Inflammatory macrophage (primary cell): ENCODE results near the gene CDC14A.
"Not testable (repeated sequence)": the region's sequence is repeated elsewhere in the genome, so short reads cannot be mapped to it uniquely, and the experiment has no call there.

Experiments used
- DNase-seq, 2 donors: peaks; one replicate each; pipeline ENCODE4 v3.0.0-alpha.2; 2020 to 2022

Gene CDC14A

DNA sequence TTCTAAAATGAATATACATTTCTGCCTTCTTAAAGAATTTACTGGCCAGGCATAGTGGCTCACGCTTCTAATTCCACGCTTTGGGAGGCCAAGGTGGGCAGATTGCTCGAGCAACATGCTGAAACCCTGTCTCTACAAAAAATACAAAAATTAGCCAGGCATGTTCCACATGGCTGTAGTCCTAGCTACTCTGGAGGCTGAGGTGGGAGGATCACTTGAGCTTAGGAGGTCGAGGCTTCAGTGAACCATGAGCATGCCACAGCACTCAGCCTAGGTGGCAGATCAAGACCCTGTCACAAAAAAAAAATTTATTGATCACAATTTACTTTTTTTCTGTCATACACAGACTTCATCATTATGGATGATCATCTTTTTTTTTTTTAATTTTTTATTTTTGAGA, 11.5 kb downstream of the CDC14A start:
- no peak for DNase-seq

DNA sequence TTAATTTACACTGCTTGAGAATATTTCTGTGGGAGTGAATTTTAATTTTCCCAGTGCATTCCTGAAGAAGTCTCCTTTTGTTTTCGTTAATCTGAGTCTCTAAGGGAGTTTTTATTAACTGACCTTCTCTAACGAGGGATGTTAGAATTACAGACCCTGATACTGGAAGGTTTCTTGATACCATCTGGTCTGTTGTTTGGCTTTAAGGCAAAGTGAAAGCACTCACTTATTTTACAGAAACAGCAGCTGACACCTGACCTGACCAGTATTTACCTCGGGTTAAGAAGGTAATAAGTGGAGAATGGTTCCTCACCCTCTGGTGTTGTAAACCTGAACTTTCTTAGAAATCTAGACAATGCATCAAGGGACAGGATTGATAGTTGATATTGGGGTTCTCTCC, 12.4 kb downstream of the CDC14A start:
- no peak for DNase-seq

DNA sequence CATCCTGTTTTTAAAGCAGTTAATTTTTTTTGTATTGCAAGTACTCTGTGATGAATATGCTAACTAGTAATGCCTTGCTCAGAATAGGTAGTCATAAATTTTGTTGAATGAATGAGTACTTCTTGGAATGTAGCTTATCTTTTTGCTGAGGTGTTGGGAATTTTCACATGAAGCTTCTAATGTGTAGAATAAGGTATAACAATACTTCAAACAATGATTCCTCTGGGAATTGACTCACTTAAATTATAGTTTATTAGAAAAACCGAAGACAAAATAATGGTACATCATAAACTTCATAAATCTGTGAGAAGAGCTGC, 13.9 kb downstream of the CDC14A start:
- no peak for DNase-seq

DNA sequence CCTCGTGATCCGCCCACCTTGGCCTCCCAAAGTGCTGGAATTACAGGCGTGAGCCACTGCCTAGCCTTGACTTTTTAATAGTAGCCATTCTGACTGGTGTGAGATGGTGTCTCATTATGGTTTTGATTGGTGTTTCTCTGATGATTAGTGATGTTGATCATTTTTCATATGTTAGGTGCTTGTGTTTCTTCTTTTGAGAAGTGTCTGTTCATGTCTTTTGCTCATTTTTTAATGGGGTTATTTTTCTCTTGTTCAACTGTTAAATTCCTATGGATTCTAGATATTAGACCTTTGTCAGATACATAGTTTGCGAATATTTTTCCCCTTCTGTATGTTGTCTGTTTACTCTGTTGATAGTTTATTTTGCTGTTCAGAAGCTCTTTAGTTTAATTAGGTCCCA, 17.0 kb downstream of the CDC14A start:
- DNase-seq, result not testable (repeated sequence)

DNA sequence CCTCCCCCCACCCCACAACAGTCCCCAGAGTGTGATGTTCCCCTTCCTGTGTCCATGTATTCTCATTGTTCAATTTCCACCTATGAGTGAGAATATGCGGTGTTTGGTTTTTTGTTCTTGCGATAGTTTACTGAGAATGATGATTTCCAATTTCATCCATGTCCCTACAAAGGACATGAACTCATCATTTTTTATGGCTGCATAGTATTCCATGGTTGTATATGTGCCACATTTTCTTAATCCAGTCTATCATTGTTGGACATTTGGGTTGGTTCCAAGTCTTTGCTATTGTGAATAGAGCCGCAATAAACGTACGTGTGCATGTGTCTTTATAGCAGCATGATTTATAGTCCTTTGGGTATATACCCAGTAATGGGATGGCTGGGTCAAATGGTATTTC, 21.6 kb downstream of the CDC14A start:
- DNase-seq, result not testable (repeated sequence)

DNA sequence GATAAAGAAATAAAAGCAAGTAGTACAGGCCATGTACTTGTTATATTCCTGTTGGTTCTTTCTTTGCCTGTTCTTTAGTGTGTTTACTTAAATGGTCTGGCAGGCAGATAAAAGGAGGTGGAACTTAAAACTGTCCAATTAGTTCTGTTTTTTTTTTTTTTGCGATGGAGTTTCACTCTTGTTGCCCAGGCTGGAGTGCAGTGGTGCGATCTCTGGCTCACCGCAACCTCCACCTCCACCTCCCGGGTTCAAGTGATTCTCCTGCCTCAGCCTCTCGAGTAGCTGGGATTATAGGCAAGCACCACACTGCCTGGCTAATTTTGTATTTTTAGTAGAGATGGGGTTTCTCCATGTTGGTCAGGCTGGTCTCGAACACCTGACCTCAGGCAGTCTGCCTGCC, 24.6 kb downstream of the CDC14A start:
- DNase-seq, result not testable (repeated sequence)

DNA sequence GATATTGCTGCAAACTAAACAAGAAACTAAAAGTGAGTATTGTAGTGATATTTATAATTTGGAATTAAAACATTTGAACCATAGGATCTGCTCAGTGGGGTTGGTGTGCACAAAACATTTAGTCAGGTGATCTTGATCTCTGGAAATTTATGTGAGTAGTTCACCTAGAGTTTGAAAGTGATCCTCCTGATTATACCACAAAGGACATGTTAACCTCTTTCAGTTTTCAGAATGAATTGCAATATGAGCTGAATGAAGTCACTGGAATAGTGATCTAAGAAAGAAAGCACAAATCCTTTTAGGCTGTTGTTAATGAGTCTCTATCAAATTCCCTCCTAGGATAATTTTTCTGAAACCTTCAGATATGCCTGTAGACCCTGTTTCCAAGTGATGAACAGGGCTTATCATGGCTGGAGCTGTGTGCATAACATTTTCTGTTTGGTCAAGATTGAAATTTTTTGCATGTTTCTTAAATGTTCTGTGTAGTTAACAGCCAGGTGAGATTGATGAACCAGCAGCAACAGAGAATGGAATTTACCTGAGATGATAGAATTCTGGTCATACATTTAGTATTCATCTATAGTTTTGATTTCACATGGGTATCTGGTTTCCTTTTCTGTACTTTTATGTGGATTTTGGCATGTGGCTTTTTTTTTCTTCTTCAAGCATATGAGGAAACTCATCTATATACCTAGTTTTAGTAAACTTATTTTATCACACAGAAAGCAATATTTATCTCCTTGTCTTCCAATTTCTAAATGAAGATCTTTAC, 25.5 kb downstream of the CDC14A start:
- no peak for DNase-seq

DNA sequence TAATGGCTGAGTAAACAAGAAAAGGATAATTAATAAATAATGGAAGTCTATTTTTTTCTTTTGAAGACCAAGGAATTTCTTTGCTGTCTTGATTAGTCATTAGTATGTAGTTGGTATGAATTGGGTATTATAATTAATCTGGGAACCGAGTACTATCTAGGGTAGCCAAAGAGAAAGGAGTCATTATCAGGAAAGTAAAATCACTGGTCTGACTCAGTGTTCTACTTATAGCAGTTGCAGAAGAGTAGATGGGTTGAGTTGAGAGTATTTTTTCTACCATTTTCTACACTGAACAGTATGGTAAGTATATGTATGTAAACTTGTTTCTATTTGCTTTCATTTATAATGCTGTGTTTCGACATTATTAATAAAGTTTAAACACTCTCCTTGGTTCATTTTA, 26.6 kb downstream of the CDC14A start:
- DNase-seq, result no peak

DNA sequence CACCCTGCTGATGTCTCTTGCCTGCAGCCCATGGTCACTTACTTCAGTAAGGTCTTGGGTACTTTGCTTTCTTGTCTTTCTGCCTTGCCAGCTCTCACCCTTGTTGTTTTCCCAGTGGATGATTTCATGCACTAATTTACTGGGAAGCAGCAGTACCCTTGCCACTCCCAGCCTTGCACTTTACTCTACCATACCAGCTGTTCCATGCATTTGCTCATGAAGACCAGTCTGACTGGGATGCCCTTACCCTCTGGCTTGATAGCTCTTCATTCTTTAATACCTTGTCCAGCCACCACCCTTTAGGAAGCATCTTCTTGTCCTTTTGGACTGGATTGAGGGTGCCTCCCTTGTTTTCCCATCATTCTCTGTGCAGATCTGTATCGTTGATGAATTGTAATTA, 28.3 kb downstream of the CDC14A start:
- DNase-seq, result no peak

DNA sequence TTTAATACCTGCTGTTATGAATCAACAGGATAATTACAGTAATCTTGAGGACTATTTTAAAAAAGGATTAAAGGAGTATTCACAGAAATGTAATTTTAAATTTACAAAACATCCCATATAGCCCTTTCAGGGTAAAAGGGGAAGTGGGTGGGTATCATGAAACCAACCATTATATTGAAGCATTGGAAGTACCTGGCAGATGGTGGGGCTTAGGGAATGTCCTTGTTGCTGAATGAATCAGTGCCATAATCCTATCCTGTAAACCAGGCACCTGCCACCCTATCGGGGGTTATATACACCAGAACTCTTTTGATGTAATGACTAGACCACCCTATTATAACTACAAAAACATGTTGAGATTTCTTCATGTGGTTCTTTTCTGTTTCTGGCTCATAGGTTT, 30.4 kb downstream of the CDC14A start:
- DNase-seq, result no peak

DNA sequence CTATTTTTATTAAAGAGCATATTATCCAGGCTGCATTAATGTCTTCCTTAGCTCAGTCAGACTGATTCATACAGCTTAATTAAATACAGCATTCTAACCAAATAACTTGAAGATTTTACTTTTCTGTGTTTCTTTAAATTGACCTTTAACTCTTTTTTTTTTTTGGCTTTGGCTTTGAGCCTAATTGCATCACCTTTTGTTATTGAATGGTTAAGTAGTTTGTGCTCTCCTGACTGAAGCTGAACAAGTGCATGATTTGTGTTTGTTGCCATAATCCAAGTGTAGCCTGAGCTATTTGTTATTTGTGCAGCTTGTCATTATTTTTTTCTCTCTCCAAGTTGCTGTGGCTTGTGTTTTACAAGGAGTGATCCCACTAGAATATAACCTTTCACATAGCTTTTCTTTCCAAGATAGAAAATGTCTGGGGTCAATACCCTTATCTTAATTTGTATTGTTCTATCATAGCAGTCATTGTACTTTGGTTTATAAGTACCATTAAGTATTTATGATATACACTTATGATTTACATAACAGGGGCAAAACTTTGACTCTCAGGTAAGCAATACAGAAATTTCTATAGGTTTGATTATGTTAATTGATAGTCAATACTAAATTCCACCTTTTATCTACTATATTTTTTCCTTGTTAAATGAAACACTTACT, 31.6 kb downstream of the CDC14A start:
- DNase-seq, result no peak

DNA sequence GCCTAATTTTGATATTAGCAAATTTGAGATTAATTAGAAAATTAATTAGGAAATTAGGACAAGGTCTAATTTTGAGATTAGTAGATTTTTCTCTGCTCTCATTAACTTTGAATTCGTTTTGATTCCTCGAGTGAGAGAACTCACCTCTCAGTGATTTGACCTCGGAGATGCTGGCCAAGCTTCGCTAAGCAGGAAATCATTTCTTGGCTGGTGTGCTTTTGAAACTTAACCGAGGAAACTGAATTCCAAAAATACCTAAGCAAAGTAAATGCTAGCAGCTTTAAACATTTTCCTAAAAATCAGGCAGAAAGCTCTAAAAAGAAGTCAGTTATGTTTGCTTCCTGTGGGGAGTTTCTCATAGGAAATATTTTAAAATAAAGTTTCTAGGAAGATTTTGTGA, 34.9 kb downstream of the CDC14A start:
- no peak for DNase-seq

DNA sequence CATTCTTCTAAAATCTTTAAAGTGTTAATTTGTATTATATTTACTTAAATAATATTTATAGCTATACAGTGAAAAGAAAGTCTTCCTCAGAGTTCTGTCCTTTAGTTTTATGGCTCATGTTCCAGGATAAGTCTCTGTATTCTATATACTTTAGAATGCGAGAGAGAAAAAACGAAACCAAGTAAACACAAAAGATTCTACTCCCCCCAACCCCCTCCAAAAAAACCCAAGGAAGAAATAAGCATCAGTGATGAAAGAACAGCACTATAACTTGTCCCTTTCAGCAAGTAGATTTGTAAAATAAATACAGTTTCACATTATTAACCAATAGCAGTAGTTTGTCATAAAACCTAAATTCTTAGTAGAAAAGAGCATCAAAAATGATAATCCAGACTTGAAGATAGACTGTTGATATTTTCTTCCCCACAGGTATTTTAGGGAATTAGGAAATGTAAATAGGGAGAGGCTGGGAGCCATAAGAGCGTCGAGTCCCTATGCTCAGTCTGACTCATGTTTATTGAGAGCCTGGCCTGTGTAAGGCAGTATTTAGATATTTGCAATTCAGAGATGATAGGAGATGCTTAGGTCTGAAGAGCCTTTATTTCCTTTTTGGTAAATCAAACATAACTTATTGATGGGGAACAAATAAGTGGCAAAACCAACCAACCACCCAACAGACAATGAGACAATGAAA, 35.5 kb downstream of the CDC14A start:
- DNase-seq, result no peak

DNA sequence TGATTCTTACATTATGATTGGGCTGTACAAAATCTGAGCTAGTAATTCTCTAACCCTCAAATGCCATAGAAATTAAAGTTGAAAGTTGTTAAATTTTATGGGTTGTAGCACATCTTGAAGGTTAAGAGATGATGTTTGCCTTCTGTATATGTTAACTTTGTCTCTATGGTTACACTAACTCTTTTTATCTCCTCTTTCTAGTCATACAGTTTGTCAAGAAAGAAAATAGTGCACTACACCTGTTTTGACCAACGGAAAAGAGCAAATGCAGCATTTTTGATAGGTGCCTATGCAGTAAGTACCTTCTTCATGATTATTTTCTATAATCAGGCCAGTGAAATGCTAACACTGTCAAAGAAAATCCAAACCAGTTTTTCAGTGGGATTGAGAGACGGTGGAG, 38.2 kb downstream of the CDC14A start:
- DNase-seq, result no peak

DNA sequence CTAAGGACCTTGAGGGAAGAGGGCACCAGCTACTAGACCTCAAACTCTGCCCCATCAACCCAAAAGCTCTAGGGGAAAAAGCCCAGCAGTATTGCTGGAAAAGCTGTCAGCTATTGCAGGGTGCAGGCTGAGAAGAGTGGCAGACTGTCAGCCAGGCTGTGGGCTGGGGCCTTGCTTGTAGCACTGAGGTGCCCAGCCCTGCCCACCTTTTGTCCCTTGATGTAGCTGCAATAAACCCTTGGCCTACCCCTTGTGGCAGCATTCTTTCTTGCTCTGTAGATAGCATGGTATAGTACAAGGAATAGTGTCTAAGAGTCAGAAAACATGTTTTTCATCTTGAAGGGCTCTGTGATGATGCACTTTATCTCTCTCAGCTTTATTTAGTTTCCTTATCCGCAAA, 39.4 kb downstream of the CDC14A start:
- no peak for DNase-seq

DNA sequence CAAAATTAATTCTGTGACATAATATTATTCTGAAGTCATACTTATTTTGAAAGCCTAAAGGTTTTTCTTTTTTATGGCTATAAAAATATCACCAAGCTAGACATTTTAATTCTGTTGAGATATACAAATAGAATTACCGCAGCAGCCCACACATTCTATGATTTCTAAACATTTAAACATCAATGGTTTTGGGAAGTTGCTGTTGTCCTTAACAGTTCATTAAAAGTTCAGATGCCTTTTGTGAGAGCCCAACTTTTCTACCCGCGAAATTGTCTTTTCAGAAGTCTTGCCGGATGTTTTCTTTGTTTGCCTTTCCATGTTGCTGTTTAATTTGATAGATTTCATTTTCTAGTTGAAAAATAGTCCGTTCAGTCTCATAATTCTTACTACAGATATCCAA, 40.5 kb downstream of the CDC14A start:
- peak in 1 of 2 donors; percentile 66 for DNase-seq

DNA sequence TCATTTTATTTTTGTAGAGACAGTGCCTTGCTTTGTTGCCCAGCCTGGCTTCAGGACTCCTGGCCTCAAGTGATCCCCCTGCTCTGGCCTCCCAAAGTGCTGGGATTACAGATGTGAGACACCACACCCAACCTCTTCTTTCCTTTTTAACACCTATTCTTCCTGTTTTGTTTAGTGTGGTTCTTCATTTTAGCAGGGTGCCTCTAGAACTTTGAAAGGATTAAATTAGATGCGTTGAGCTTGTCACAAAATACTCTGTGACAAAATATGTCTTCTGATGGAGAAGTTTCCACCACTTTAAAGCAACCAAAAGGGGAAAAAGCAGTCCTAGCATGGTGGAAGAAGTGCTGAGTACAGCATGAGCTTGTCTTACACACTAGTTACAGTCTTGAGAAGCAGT, 42.0 kb downstream of the CDC14A start:
- peak; percentile 20 to 65 for DNase-seq

DNA sequence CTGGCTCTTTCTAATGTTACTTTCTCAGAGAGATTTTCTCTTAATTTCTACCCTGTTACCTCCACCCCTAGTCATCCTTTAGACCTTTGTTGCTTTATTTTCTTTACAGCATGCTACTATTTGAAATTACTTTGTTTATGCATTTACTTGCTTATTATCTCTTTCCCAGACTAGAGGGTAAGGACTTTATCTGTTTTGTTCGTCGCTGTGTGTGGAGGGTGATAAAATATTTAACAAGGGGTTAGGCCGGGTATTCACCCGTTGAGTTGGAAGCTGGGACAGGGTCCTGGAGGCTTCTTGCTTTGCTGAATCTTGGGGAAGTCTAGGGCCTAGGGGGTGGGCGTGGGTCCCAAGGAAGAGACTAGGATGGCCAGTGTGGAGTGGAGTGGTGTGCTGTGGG, 43.6 kb downstream of the CDC14A start:
- no peak for DNase-seq

DNA sequence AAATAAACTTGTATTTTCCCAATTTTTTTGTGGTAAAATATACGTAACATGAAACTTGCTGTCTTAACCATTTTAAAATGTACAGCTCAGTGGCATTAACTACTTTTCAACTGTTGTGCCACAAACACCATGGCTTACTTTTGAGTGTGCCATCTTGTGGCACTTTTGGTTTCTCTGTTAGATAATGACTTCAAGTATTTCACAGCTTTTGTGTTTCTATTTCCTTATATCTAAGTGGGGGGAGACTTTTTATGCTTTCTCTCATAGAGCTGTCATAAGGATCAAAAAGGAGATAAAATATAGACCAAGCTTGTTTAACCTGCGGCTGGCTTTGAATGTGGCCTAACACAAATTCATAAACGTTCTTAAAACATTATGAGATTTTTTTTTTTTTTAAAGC, 44.3 kb downstream of the CDC14A start:
- no peak for DNase-seq

DNA sequence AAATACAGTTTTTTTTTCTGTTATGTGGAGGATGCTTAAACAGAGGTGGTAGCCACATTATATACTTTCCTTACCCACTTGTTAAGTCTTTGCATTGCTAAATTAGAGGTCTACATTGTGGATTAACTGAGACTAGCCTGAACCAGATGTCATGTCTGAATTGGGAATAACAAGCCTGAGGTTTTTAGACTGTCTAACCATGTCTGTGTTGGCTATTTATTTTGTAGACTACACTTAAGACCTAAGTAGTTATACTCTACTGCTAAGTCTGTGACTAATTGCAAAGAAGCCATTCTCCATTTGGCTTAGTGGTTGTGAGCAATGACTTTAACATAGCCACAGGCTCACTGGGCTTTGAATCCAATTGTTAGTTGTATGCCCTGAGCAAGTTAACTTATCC, 45.4 kb downstream of the CDC14A start:
- DNase-seq, result no peak

DNA sequence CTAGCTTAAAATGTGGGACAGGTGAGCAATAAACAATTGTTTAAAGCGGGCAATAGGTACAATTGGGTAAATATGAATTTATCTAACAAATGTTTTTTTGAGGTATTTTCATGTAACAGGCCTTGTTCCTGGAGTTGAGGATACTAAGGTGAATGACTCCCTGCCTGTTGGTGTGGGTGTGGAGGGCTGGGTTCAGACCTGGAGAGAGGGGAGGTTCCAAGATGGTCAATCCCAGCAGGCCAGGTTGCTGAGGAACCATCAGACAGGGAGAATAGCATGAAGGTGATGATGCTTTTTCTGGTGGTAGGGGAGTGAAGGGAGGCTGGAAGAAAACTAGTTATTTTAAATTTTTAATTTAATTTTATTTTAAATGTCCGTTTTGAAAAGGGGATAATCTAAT, 46.3 kb downstream of the CDC14A start:
- no peak for DNase-seq

DNA sequence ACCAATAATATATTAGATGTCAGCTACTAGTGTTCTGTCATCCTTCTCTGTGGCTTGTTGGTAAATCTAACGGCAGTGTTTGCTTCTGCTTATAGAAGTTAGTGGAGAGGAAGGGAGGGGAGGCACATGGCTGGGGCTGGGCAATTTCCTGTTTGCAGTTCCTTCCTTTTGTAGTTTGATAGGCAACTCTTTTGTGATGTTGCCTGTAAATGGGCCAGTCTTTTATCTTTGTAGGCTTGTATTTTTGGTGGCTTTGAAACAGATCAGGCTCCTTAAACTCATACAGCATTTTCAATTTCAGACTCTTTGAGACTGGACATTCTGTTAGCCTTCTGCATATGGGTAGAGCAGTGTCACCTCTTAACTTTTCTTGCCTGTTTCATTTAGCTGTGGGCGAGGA, 48.1 kb downstream of the CDC14A start:
- DNase-seq, result peak; percentile 74 to 83

DNA sequence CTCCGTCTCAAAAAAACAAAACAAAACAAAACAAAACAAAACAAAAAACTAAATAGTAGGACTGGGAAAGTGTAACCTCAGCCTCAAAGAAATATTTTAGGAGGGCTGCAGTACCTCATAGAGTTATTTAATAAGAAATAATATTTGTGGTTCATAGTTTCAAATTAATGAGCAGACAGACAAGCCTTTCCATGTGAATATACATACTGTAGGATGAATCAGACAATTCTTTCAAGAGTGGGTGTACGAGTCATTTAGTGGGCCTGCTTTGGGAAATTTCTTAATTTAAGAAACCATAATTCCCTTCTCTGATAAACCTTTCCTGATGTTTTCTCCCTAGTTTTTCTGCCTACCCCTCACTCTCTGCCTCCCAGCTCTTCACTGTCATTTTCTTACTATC, 52.5 kb downstream of the CDC14A start:
- no peak for DNase-seq

DNA sequence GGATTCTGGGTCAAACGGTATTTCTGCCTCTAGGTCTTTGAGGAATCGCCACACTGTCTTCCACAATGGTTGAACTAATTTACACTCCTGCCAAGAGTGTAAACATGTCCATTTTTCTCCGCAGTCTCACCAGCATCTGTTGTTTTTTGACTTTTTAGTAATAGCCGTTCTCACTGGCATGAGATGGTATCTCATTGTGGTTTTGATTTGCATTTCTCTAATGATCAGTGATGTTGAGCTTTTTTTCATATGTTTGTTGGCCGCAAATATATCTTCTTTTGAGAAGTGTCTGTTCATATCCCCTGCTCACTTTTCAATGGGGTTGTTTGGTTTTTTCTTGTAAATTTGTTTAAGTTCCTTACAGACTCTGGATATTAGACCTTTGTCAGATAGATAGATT, 53.6 kb downstream of the CDC14A start:
- DNase-seq, result not testable (repeated sequence)
